ENCODE data around the gene RNF115.

DNA sequence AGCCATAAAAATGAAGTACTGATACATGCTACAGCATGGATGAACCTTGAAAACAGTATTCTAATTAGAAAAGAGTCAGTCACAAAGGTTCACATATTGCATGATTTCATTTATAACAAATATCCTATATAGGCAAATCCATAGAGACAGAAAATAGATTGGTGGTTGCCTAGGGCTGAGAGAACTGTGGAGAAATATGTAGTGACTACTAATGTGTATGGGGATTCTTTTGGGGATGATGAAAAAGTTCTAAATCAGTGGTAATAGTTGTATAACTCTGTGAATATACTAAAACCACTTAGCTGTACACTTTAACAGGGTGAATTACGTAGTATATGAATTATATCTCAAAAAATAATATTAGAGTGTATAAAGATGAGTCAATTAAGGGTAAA is 45.8 kb downstream of the RNF115 start:
- no peak for TF ChIP-seq POLR2A (IDR thresholded peaks at IDR 0.05)
- no peak for TF ChIP-seq CTCF (IDR thresholded peaks at IDR 0.05)

All from gastroesophageal sphincter (tissue), 3 donors.